A549 (cell line): ENCODE measurements around the gene DGKE. TPM values are rescaled to one million over a fixed set of nuclear protein-coding genes. Genes with fewer than 3 reads are reported as not detected.

Source experiments
- ATAC-seq, 2 experiments: fragments of 200-7000 bp in 1 of 2; fragments of >200 bp in 1 of 2; cut with Nextera tagmentation in 1 of 2; cut with Tn5 transposase in 1 of 2; 3 replicates each; pipeline versions ENCODE4 v1.8.0 to v1.9.1; 2018 to 2020; ENCODE audit warnings: mild to moderate bottlenecking in 1 of 2, moderate library complexity in 1 of 2
- CTCF ChIA-PET: fragments of 300-600 bp; sonication (Branson Sonifier 250); formaldehyde crosslinking; extraction: SDS; loops from one replicate; lab custom pipeline; 2021; ENCODE audit warnings: antibody characterized with exemption, inconsistent platforms; lab: Yijun Ruan, JAX
- POLR2A ChIA-PET: fragments of 350-600 bp; formaldehyde crosslinking; extraction: SDS; loops from one replicate; lab custom pipeline; 2021; ENCODE audit warnings: antibody characterized with exemption, inconsistent platforms; lab: Yijun Ruan, JAX
- DNase-seq, 2 experiments: peaks; one replicate each; pipeline versions ENCODE4 v3.0.0 to v3.0.0-alpha.2; 2011 to 2016; ENCODE audit warnings: low read depth in 1 of 2, low spot score in 1 of 2
- FAIRE-seq: peaks from 2 replicates; lab custom pipeline; 2011; peaks lifted over from hg19 to GRCh38; lab: Jason Lieb, UNC
- H3K27ac ChIP-seq, 2 experiments: fragments of >200 bp; sonication (Bioruptor Twin); formaldehyde crosslinking; 3 replicates each; pipeline ENCODE4 v1.5.1; 2016 to 2017
- H3K4me1 ChIP-seq: fragments of >200 bp; sonication (Bioruptor Twin); formaldehyde crosslinking; 3 replicates; pipeline ENCODE4 v1.6.1; 2016
- H3K4me2 ChIP-seq: fragments of >200 bp; sonication (Bioruptor Twin); formaldehyde crosslinking; 3 replicates; pipeline ENCODE4 v1.6.1; 2016
- H3K4me3 ChIP-seq: fragments of >200 bp; sonication (Bioruptor Twin); formaldehyde crosslinking; 3 replicates; pipeline ENCODE4 v1.5.1; 2016
- H3K9me3 ChIP-seq: fragments of >200 bp; sonication (Bioruptor Twin); formaldehyde crosslinking; 3 replicates; pipeline ENCODE4 v1.6.1; 2016
- BCL3 ChIP-seq: fragments of >200 bp; sonication (Bioruptor Twin); formaldehyde crosslinking; IDR thresholded peaks from 3 replicates; pipeline ENCODE4 v1.6.1; 2016
- BHLHE40 ChIP-seq: IDR thresholded peaks from 2 replicates; pipeline ENCODE4 v1.6.1; 2012; ENCODE audit warnings: low read depth, low read length, inconsistent platforms
- CBX2 ChIP-seq: fragments of 200-600 bp; sonication (generic); IDR thresholded peaks from 2 replicates; pipeline ENCODE4 v1.6.1; 2016; ENCODE audit warnings: low read depth, mild to moderate bottlenecking, borderline replicate concordance
- CBX8 ChIP-seq: fragments of 200-600 bp; sonication (generic); IDR thresholded peaks from 2 replicates; pipeline ENCODE4 v1.6.1; 2016
- CEBPB ChIP-seq, 2 experiments: fragments of >200 bp in 1 of 2; sonication (Bioruptor Twin) in 1 of 2; formaldehyde crosslinking in 1 of 2; IDR thresholded peaks; 2 replicates each; pipeline ENCODE4 v1.6.1; 2012 to 2016
- EHF ChIP-seq: fragments of 250-450 bp; sonication (Bioruptor Pico); IDR thresholded peaks from 2 replicates; pipeline ENCODE4 v1.5.0; 2020; ENCODE audit warnings: mild to moderate bottlenecking
- EP300 ChIP-seq, 2 experiments: fragments of >200 bp; sonication (Bioruptor Twin); formaldehyde crosslinking; IDR thresholded peaks; 2 replicates in 1 of 2; 3 replicates in 1 of 2; pipeline ENCODE4 v1.6.1; 2016 to 2017
- HDAC2 ChIP-seq: fragments of 200-600 bp; sonication (generic); IDR thresholded peaks from 2 replicates; pipeline ENCODE4 v1.6.1; 2016
- HES2 ChIP-seq: fragments of >200 bp; sonication (Bioruptor Twin); formaldehyde crosslinking; IDR thresholded peaks from 2 replicates; pipeline ENCODE4 v1.6.1; 2016
- HEYL ChIP-seq: fragments of 250-450 bp; sonication (Bioruptor Pico); IDR thresholded peaks from 2 replicates; pipeline ENCODE4 v1.8.0; 2021; ENCODE audit warnings: mild to moderate bottlenecking, moderate library complexity
- HOXA7 ChIP-seq: fragments of 250-450 bp; sonication (Bioruptor Pico); IDR thresholded peaks from 2 replicates; pipeline ENCODE4 v1.5.0; 2020; ENCODE audit warnings: mild to moderate bottlenecking, moderate library complexity
- HOXB5 ChIP-seq: fragments of 250-450 bp; sonication (Bioruptor Pico); IDR thresholded peaks from 2 replicates; pipeline ENCODE4 v1.5.0; 2020; ENCODE audit warnings: mild to moderate bottlenecking, moderate library complexity
- MAX ChIP-seq: IDR thresholded peaks from 2 replicates; pipeline ENCODE4 v1.6.1; 2012
- MAZ ChIP-seq: fragments of 150-350 bp; IDR thresholded peaks from 2 replicates; pipeline ENCODE4 v1.6.1; 2014; ENCODE audit warnings: antibody characterized with exemption, low read depth, low read length, borderline replicate concordance
- MYC ChIP-seq: IDR thresholded peaks from 2 replicates; pipeline ENCODE4 v1.6.1; 2012; ENCODE audit warnings: mild to moderate bottlenecking, inconsistent platforms, low read length, improper control_type of control experiment, borderline replicate concordance
- NFE2L2 ChIP-seq: fragments of 150-350 bp; conservative IDR thresholded peaks from 2 replicates; pipeline ENCODE4 v1.6.1; 2014; ENCODE audit warnings: low read length
- PHF8 ChIP-seq: fragments of 200-600 bp; sonication (generic); IDR thresholded peaks from 2 replicates; pipeline ENCODE4 v1.6.1; 2016; ENCODE audit warnings: low read depth, mild to moderate bottlenecking, antibody characterized with exemption, moderate library complexity, borderline replicate concordance
- POLR2A ChIP-seq: IDR thresholded peaks from 2 replicates; pipeline ENCODE4 v1.6.1; 2012; ENCODE audit warnings: mild to moderate bottlenecking, low read length
- RAD21 ChIP-seq, 2 experiments: fragments of >200 bp in 1 of 2; sonication (Bioruptor Twin) in 1 of 2; formaldehyde crosslinking in 1 of 2; IDR thresholded peaks in 1 of 2; conservative IDR thresholded peaks in 1 of 2; 2 replicates in 1 of 2; 3 replicates in 1 of 2; pipeline ENCODE4 v1.6.1; 2012 to 2018; ENCODE audit warnings: inconsistent platforms in 1 of 2
- RARB ChIP-seq: fragments of 250-450 bp; sonication (Bioruptor Pico); IDR thresholded peaks from 2 replicates; pipeline ENCODE4 v1.8.0; 2021; ENCODE audit warnings: mild to moderate bottlenecking, moderate library complexity
- RCOR1 ChIP-seq: fragments of 150-350 bp; IDR thresholded peaks from 2 replicates; pipeline ENCODE4 v1.6.1; 2014; ENCODE audit warnings: antibody characterized with exemption, low read length, low read depth
- REST ChIP-seq: fragments of 200-600 bp; sonication (generic); IDR thresholded peaks from 2 replicates; pipeline ENCODE4 v1.6.1; 2016; ENCODE audit warnings: antibody characterized with exemption, mild to moderate bottlenecking, moderate library complexity
- RNF2 ChIP-seq: fragments of 200-600 bp; sonication (generic); IDR thresholded peaks from 2 replicates; pipeline ENCODE4 v1.6.1; 2016; ENCODE audit warnings: low read depth, mild to moderate bottlenecking, antibody characterized with exemption, moderate library complexity, borderline replicate concordance
- USF2 ChIP-seq: fragments of 450-650 bp; IDR thresholded peaks from 2 replicates; pipeline ENCODE4 v1.6.1; 2014; ENCODE audit warnings: antibody characterized with exemption
- ZC3H11A ChIP-seq: fragments of 450-650 bp; IDR thresholded peaks from 2 replicates; pipeline ENCODE4 v1.6.1; 2014; ENCODE audit warnings: antibody characterized with exemption, mild to moderate bottlenecking
- ZFP36 ChIP-seq: fragments of 450-650 bp; IDR thresholded peaks from 2 replicates; pipeline ENCODE4 v1.6.1; 2014; ENCODE audit warnings: borderline replicate concordance; ENCODE audit not compliant: partially characterized antibody
- ZSCAN20 ChIP-seq: fragments of 250-450 bp; sonication (Bioruptor Pico); IDR thresholded peaks from 2 replicates; pipeline ENCODE4 v1.8.0; 2022; ENCODE audit warnings: mild to moderate bottlenecking, moderate library complexity
- WGBS: methylation state at CpG from one replicate; pipeline ENCODE4 v1.1.6; 2017; ENCODE audit errors: missing lambda C conversion rate; 5-methylcytosine and 5-hydroxymethylcytosine counted together
- polyA plus RNA-seq, 4 experiments: library from polyadenylated mRNA; depleted of rRNA in 3 of 4; stranded (reverse); fragments of >200 nt; fragmentation: RNase III in 1 of 4; extraction: RNeasy Plus Mini Kit Qiagen cat#74134 plus additional on column Dnase treatment in 1 of 4; gene quantifications; 2 replicates in 3 of 4; 3 replicates in 1 of 4; pipeline ENCODE4 v1.2.3, GENCODE V29; 2011 to 2017
- TF ChIP-seq, protein P1 (sequence below): fragments of 150-350 bp; IDR thresholded peaks from 2 replicates; pipeline ENCODE4 v1.6.1; 2014; ENCODE audit warnings: low read depth, mild to moderate bottlenecking, low read length

DGKE gene
- polyA plus RNA-seq, 2 of the 4 experiments (the other 2 are of a cell fraction), result 3.4 to 4.6 TPM

DNA sequence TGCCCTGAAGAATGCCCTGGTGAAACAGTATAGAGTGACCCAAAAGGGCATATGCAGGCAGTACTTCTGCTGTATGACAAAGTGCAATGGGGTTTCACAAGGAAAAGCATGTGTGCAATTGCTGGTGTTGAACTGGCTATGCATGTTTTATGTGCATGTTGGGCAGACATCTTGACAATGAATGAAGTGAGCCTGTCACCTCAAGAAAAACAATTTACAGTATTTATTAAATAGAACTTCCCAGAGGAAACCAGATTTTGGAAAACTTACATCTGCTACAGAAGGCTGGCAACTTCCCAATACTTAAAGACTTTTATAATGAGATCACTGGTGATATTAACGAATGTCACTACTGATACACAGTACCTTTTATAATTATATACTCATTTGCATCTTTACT is 30.9 kb upstream of the DGKE start:
- DNase-seq, result no peak
- Histone ChIP-seq H3K4me2 (no peak overlapping the region), H3K27ac (no peak overlapping the region), H3K9me3 (no peaks in the 10 kb centered on the region), H3K4me3 (no peak overlapping the region), H3K4me1 (no peaks in the 10 kb centered on the region)
- no peak for ATAC-seq
- 60% methylated on average over 1 of the region's 1 CpG for WGBS
- POLR2A ChIA-PET, result no interaction called here
- CTCF ChIA-PET, result interaction anchor here (0.6 to 1.3 kb wide), 2 partner anchors 21 to 23 kb away, joined by 3 to 5 read pairs; no protein-coding TSS in a partner anchor
- TF ChIP-seq NFE2L2 (no peak), BHLHE40 (no peak), USF2 (no peak), MAX (no peak), PHF8 (no peak), MYC (no peak), ZSCAN20 (no peak), HEYL (no peak), HOXB5 (CRISPR knock-in tag) (no peak)
- FAIRE-seq, result no peak

DNA sequence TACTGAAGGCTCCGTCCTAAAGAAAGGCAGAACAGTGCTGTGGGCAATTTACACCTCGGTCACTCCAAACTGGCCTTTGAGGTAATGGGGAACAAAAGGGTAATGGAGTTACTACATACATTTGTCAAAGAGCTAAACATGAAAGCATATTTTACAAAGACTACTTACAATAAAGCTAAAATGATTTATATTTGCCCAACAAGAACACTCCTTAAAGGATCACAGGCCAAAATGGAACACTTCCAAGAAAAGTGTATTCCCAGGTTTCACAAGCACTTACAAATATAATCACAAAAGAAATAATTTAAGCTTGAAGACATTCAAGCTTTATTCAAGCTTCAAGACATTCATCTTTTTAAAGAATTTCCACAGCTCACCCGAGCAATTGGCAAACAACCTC is 29.5 kb upstream of the DGKE start:
- no peak overlapping the region for H3K27ac ChIP-seq
- ATAC-seq (no peak), DNase-seq (no peak), FAIRE-seq (no peak)
- no peak overlapping the region for H3K4me3 ChIP-seq
- 90% methylated on average over 3 of the region's 3 CpGs for WGBS
- CTCF ChIA-PET, result interaction anchor here (0.6 to 1.4 kb wide), 4 partner anchors 14 to 143 kb away, joined by 3 to 10 read pairs (median 5); no protein-coding TSS in a partner anchor
- H3K4me2 ChIP-seq, result no peak overlapping the region
- POLR2A ChIA-PET, result no interaction called here
- H3K9me3 ChIP-seq, result no peaks in the 10 kb centered on the region
- TF ChIP-seq RNF2 (no peak), CBX8 (no peak), HOXA7 (CRISPR knock-in tag) (no peak), RARB (CRISPR knock-in tag) (no peak), CBX2 (no peak), POLR2A (no peak), EP300 (IDR thresholded peaks at IDR 0.05) (no peak), BCL3 (no peak), ZFP36 (no peak), CEBPB (IDR thresholded peaks at IDR 0.05) (no peak), RCOR1 (no peak), HDAC2 (no peak), HEYL (no peak), HES2 (no peak), REST (no peak), ZC3H11A (no peak), MAZ (no peak), RAD21 (conservative IDR thresholded peaks at IDR 0.05 in 1 of 2, IDR thresholded peaks at IDR 0.05 in 1 of 2) (no peak), EHF (CRISPR knock-in tag) (no peak)
- TF ChIP-seq, protein P1, sequence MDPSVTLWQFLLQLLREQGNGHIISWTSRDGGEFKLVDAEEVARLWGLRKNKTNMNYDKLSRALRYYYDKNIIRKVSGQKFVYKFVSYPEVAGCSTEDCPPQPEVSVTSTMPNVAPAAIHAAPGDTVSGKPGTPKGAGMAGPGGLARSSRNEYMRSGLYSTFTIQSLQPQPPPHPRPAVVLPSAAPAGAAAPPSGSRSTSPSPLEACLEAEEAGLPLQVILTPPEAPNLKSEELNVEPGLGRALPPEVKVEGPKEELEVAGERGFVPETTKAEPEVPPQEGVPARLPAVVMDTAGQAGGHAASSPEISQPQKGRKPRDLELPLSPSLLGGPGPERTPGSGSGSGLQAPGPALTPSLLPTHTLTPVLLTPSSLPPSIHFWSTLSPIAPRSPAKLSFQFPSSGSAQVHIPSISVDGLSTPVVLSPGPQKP, result no peak
- no peaks in the 10 kb centered on the region for H3K4me1 ChIP-seq
